NCI-H524 treated with DMSO at 0.1 percent for 48 hours (cell line): ENCODE results near the gene SERPING1.

Source experiments
- DNase-seq: peaks from one replicate; lab custom pipeline; 2025; lab: John Stamatoyannopoulos, UW

The SERPING1 gene

GRCh38 chr11:57597461-57597915 is at the start of gene SERPING1:
TSS of gene SERPING1 (plus strand) at chr11:57597685. CDS start at chr11:57598271, 586 bp downstream.
- no peak for DNase-seq

GRCh38 chr11:57547854-57548377 is 49.6 kb upstream of the SERPING1 start:
- DNase-seq, result no peak

- DNase-seq, result no peak
These were observed 47.5 kb upstream of the SERPING1 start for GRCh38 chr11:57549983-57550382.

- no peak for DNase-seq
These were observed 45.5 kb upstream of the SERPING1 start for GRCh38 chr11:57551941-57552340.

- DNase-seq, result no peak
These were observed 45.0 kb upstream of the SERPING1 start for GRCh38 chr11:57552479-57552878.

GRCh38 chr11:57555393-57555792 is 42.1 kb upstream of the SERPING1 start:
- DNase-seq, result no peak

GRCh38 chr11:57556041-57556440 is 41.4 kb upstream of the SERPING1 start:
- no peak for DNase-seq

GRCh38 chr11:57560146-57560545 is 37.3 kb upstream of the SERPING1 start:
- DNase-seq, result no peak

- DNase-seq, result no peak
These were observed 34.9 kb upstream of the SERPING1 start for GRCh38 chr11:57562596-57562995.

GRCh38 chr11:57566005-57566904 is 31.2 kb upstream of the SERPING1 start:
- DNase-seq, result no peak

- no peak for DNase-seq
These were observed 30.5 kb upstream of the SERPING1 start for GRCh38 chr11:57566905-57567514.

- no peak for DNase-seq
These were observed 29.8 kb upstream of the SERPING1 start, which contains the start of gene UBE2L6 for GRCh38 chr11:57567515-57568329. TSS of gene UBE2L6 (minus strand) at chr11:57567672. CDS start at chr11:57567611, 61 bp downstream.

- peak; percentile 13 for DNase-seq
These were observed 29.1 kb upstream of the SERPING1 start for GRCh38 chr11:57568330-57568766.

- DNase-seq, result no peak
These were observed 25.9 kb upstream of the SERPING1 start for GRCh38 chr11:57571606-57572005.

GRCh38 chr11:57574061-57574460 is 23.4 kb upstream of the SERPING1 start:
- DNase-seq, result no peak

- no peak for DNase-seq
These were observed 13.1 kb upstream of the SERPING1 start for GRCh38 chr11:57584341-57584740.

- no peak for DNase-seq
These were observed 12.2 kb upstream of the SERPING1 start for GRCh38 chr11:57585301-57585700.

GRCh38 chr11:57586711-57587245 is 10.7 kb upstream of the SERPING1 start:
- no peak for DNase-seq

GRCh38 chr11:57588046-57588710 is 9.3 kb upstream of the SERPING1 start:
- DNase-seq, result no peak

GRCh38 chr11:57596266-57596885 is 1.1 kb upstream of the SERPING1 start:
- DNase-seq, result no peak
